Nephron (organoid): Measurements from ENCODE around the gene SFXN5.

ENCODE experiments used
- H3K27ac Mint-ChIP-seq, 3 experiments: 2 replicates each; pipeline ENCODE4 v1.8.0; 2020; ENCODE audit warnings: mixed read lengths in 3 of 3, mild to moderate bottlenecking in 2 of 3, moderate library complexity in 1 of 3
- H3K27me3 Mint-ChIP-seq: 2 replicates; pipeline ENCODE4 v1.8.0; 2021; ENCODE audit warnings: low read depth, mild to moderate bottlenecking, moderate library complexity, mixed read lengths
- H3K36me3 Mint-ChIP-seq: 2 replicates; pipeline ENCODE4 v1.8.0; 2020; ENCODE audit warnings: low read depth, mixed read lengths
- H3K4me1 Mint-ChIP-seq: 2 replicates; pipeline ENCODE4 v1.8.0; 2020; ENCODE audit warnings: mixed read lengths
- H3K4me3 Mint-ChIP-seq, 3 experiments: 2 replicates each; pipeline ENCODE4 v1.8.0; 2020; ENCODE audit warnings: mild to moderate bottlenecking in 3 of 3, mixed read lengths in 3 of 3, moderate library complexity in 2 of 3
- H3K9me3 Mint-ChIP-seq: 2 replicates; pipeline ENCODE4 v1.8.0; 2020; ENCODE audit warnings: mixed read lengths
- CTCF ChIP-seq, 3 experiments: fragments of 200-600 bp; sonication (generic); IDR thresholded peaks; one replicate each; pipeline ENCODE4 v1.5.0; 2021; ENCODE audit warnings: antibody characterized with exemption in 3 of 3; ENCODE audit not compliant: unreplicated experiment in 3 of 3

SFXN5 gene

GRCh38 chr2:72898585-72898906 lies 173.0 kb downstream of the SFXN5 start:
- H3K4me3 Mint-ChIP-seq = no peak overlapping the region
- no peak overlapping the region for H3K27ac Mint-ChIP-seq
- H3K4me1 Mint-ChIP-seq = peaks cover 8% of the 10 kb centered on the region
- H3K9me3 Mint-ChIP-seq = no peaks in the 10 kb centered on the region
- no peaks in the 10 kb centered on the region for H3K36me3 Mint-ChIP-seq
- peaks cover 96% of the 10 kb centered on the region for H3K27me3 Mint-ChIP-seq
- no peak for TF ChIP-seq CTCF (IDR thresholded peaks at IDR 0.05; ENCODE audit: unreplicated experiment in 3 of 3)

DNA sequence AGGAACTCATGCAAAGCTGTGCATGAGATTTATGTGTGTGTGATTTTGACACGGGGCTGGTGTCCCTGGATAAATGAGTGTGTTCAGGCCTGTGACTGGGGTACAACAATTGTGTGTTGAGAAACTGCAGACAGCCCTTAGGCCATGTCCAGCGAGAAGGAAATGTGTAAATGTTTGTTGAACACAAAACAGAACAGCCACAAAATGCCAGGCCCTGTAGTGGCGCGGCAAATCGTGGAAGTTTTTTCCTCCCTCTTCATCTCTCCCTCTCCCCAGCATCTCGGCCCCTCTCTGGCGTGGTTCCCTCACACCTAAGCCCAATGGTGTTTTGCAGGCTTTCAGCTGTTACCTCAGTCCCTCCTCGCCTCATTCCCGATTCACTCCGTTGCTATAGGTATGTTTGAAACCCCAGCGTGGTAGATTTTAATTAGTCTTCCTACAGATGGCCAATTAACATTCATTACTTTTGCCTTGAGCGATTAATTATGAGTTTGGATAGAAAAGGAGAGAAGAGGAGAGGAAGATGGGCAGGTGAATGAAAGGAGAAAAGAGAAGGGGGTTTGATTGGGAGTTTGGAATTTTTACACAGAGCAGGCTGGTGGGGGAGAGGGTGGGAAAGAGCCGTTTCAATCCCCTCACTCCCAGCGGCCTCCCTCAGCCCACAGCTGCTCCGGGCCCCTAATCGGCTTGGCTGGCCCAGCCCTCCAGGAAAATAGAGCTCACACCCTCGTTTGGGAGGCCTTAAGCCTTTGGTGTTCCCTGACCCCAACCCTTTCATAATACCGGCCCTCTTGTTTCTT lies 173.5 kb downstream of the SFXN5 start:
- Mint-ChIP-seq H3K27ac (no peak overlapping the region), H3K36me3 (no peaks in the 10 kb centered on the region), H3K27me3 (peaks cover 95% of the 10 kb centered on the region), H3K4me3 (no peak overlapping the region), H3K9me3 (no peaks in the 10 kb centered on the region), H3K4me1 (peaks cover 8% of the 10 kb centered on the region)
- no peak for TF ChIP-seq CTCF (IDR thresholded peaks at IDR 0.05; ENCODE audit: unreplicated experiment in 3 of 3)

DNA sequence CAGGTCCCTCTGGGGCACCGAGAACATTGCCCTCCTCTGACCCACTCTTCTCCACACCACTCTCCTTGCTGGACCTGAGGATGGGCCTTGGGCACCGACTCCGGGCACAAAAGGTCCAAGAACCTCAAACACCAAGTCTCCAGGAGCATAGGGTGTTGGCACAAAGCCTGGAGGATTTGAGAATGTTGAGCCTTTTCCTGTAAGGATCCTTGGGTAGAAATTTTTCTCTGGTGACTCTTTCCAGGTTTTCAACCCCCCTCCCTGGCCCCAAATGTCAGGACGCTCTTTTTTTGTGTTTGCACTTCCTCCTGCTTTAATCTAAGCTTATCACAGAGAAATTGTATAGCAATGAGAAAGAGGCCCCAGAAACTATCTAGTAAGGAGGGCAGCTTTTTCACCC lies 175.1 kb downstream of the SFXN5 start:
- no peaks in the 10 kb centered on the region for H3K36me3 Mint-ChIP-seq
- peaks cover 97% of the 10 kb centered on the region for H3K27me3 Mint-ChIP-seq

GRCh38 chr2:72895759-72896281 lies 175.7 kb downstream of the SFXN5 start:
- peak overlapping the region in 1 of 3 experiments; percentile 12 for H3K4me3 Mint-ChIP-seq
- no peak for TF ChIP-seq CTCF (IDR thresholded peaks at IDR 0.05; ENCODE audit: unreplicated experiment in 3 of 3)
- H3K4me1 Mint-ChIP-seq = peaks cover 8% of the 10 kb centered on the region

More for the DNA sequence above, 175.1 kb downstream of the SFXN5 start:
- Mint-ChIP-seq H3K4me1 (peaks cover 8% of the 10 kb centered on the region), H3K9me3 (no peaks in the 10 kb centered on the region), H3K27ac (no peak overlapping the region), H3K4me3 (no peak overlapping the region)
- TF ChIP-seq CTCF (IDR thresholded peaks at IDR 0.05; ENCODE audit: unreplicated experiment in 3 of 3) = no peak

GRCh38 chr2:72895154-72895553 lies 176.4 kb downstream of the SFXN5 start:
- TF ChIP-seq CTCF (IDR thresholded peaks at IDR 0.05; ENCODE audit: unreplicated experiment in 3 of 3) = no peak
- Mint-ChIP-seq H3K4me1 (peaks cover 8% of the 10 kb centered on the region), H3K27me3 (peaks cover 92% of the 10 kb centered on the region), H3K9me3 (no peaks in the 10 kb centered on the region), H3K4me3 (no peak overlapping the region), H3K36me3 (no peaks in the 10 kb centered on the region), H3K27ac (no peak overlapping the region)

More at GRCh38 chr2:72895759-72896281, 175.7 kb downstream of the SFXN5 start:
- H3K27me3 Mint-ChIP-seq = peaks cover 95% of the 10 kb centered on the region
- no peaks in the 10 kb centered on the region for H3K9me3 Mint-ChIP-seq
- no peak overlapping the region for H3K27ac Mint-ChIP-seq
- H3K36me3 Mint-ChIP-seq = no peaks in the 10 kb centered on the region

- TF ChIP-seq CTCF (IDR thresholded peaks at IDR 0.05; ENCODE audit: unreplicated experiment in 3 of 3) = no peak
- Mint-ChIP-seq H3K9me3 (no peaks in the 10 kb centered on the region), H3K27ac (no peak overlapping the region), H3K4me3 (no peak overlapping the region), H3K4me1 (peaks cover 8% of the 10 kb centered on the region), H3K36me3 (no peaks in the 10 kb centered on the region), H3K27me3 (peaks cover 92% of the 10 kb centered on the region)
Observed at GRCh38 chr2:72894514-72894913, 177.0 kb downstream of the SFXN5 start.
